DMS153 treated with DMSO at 0.1 percent for 48 hours (cell line): ENCODE results near the gene ARG1.
"Not testable (repeated sequence)": the region's sequence is repeated elsewhere in the genome, so short reads cannot be mapped to it uniquely, and the experiment has no call there.

Source experiments
- DNase-seq: peaks from one replicate; lab custom pipeline; 2025; ENCODE audit not compliant: unreplicated experiment; lab: John Stamatoyannopoulos, UW

ARG1 gene

GRCh38 chr6:131572686-131573415, at the start of gene ARG1:
TSS of gene ARG1 (plus strand) at chr6:131573226. CDS start at chr6:131573283, 57 bp downstream.
- no peak for DNase-seq

- no peak for DNase-seq
Measured at GRCh38 chr6:131523988-131524673, 48.9 kb upstream of the ARG1 start.

GRCh38 chr6:131524695-131525336, 48.2 kb upstream of the ARG1 start:
- DNase-seq = no peak

- DNase-seq = not testable (repeated sequence)
Measured at GRCh38 chr6:131530936-131531335, 42.1 kb upstream of the ARG1 start.

- not testable (repeated sequence) for DNase-seq
Measured at GRCh38 chr6:131531681-131532080, 41.3 kb upstream of the ARG1 start.

GRCh38 chr6:131532580-131533039, 40.4 kb upstream of the ARG1 start:
- no peak for DNase-seq

- DNase-seq = not testable (repeated sequence)
Measured at GRCh38 chr6:131538615-131539014, 34.4 kb upstream of the ARG1 start.

GRCh38 chr6:131545317-131545716, 27.7 kb upstream of the ARG1 start:
- DNase-seq = no peak

GRCh38 chr6:131547488-131547887, 25.5 kb upstream of the ARG1 start:
- DNase-seq = no peak

- no peak for DNase-seq
Measured at GRCh38 chr6:131548441-131548840, 24.6 kb upstream of the ARG1 start.

- DNase-seq = no peak
Measured at GRCh38 chr6:131549811-131550210, 23.2 kb upstream of the ARG1 start.

GRCh38 chr6:131551902-131552301, 21.1 kb upstream of the ARG1 start:
- DNase-seq = no peak

- no peak for DNase-seq
Measured at GRCh38 chr6:131552572-131552971, 20.5 kb upstream of the ARG1 start.

- no peak for DNase-seq
Measured at GRCh38 chr6:131555992-131556391, 17.0 kb upstream of the ARG1 start.

- DNase-seq = no peak
Measured at GRCh38 chr6:131558922-131559321, 14.1 kb upstream of the ARG1 start.

- no peak for DNase-seq
Measured at GRCh38 chr6:131561925-131562707, 10.9 kb upstream of the ARG1 start.

GRCh38 chr6:131565056-131565455, 8.0 kb upstream of the ARG1 start:
- no peak for DNase-seq

- no peak for DNase-seq
Measured at GRCh38 chr6:131568726-131569125, 4.3 kb upstream of the ARG1 start.

- DNase-seq = no peak
Measured at GRCh38 chr6:131574133-131574532, 1.1 kb downstream of the ARG1 start.

GRCh38 chr6:131574686-131575085, 1.7 kb downstream of the ARG1 start:
- DNase-seq = no peak

GRCh38 chr6:131575834-131576478, 2.9 kb downstream of the ARG1 start:
- no peak for DNase-seq
